NT2/D1 (cell line): ENCODE results near the gene PANK4.

Experiments
- SUZ12 ChIP-seq: IDR thresholded peaks from 2 replicates; pipeline ENCODE4 v1.6.1; 2011; ENCODE audit not compliant: insufficient read length, insufficient read depth; ENCODE audit errors: extremely low read depth
- ZNF274 ChIP-seq: IDR thresholded peaks from 2 replicates; pipeline ENCODE4 v1.6.1; 2011; ENCODE audit warnings: mild to moderate bottlenecking, low read depth, low read length

DNA sequence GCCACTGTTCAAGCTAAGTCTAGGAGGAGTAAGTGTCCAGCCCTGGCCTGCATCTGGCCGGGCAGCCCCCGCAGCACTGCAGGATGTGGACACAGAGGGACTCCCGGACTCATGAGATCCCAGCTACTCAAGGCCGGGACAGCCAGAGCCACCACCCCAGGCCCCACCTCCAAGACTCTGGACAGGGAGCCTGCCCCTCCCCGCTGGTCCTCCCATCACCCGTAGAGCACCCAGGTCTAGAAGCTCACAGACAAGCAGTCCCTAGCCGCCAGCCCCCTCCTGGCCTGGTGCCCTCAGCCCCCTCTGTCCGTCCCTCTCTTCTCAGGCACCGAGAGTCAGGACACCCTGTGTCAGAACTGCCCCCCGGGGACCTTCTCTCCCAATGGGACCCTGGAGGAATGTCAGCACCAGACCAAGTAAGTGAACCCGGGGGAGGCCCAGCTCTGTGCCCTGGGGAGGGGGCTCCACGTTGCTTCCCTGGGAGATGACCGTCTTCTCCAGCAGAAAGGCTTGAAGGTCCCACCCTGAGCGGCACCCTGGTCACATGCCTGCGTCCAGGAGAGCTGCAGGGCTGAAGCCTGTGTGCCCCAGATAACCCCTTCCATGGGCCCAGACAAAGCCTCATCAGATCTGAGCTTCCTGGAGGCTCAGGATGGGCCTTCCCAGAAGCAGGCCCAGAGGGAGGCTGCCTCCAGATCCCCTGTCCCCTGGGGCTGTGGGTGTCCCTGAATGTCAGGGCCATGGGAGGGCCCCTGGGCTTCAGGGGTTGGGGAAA lies 34.1 kb upstream of the PANK4 start:
- TF ChIP-seq ZNF274, result no peak
- no peak for TF ChIP-seq SUZ12
